OCI-LY3 (cell line): ENCODE data around the gene RASD1.

Experiments used
- H2AFZ ChIP-seq: fragments of 200-600, 300-600 bp; shearing (Covaris generic); 2 replicates; pipeline ENCODE4 v1.6.0; 2014; ENCODE audit warnings: antibody characterized with exemption, low read depth, low read length
- H3K27ac ChIP-seq: fragments of 200-600, 300-600 bp; sonication (generic); 2 replicates; pipeline ENCODE4 v1.5.1; 2014; ENCODE audit warnings: mild to moderate bottlenecking, low read length, moderate library complexity, mixed read lengths
- H3K27me3 ChIP-seq: fragments of 200-600, 300-600 bp; sonication (generic); 2 replicates; pipeline ENCODE4 v1.6.1; 2014; ENCODE audit warnings: low read depth, low read length, mixed read lengths
- H3K36me3 ChIP-seq: fragments of 200-600, 300-600 bp; sonication (generic); replicated peaks from 2 replicates; pipeline ENCODE3; 2014; ENCODE audit warnings: low read depth, low read length, mixed read lengths
- H3K4me1 ChIP-seq: fragments of 300-600, 200-600 bp; sonication (generic); 2 replicates; pipeline ENCODE4 v1.6.1; 2014; ENCODE audit warnings: low read length, mixed read lengths
- H3K4me2 ChIP-seq: fragments of 200-600, 300-600 bp; sonication (generic); 2 replicates; pipeline ENCODE4 v1.6.1; 2014; ENCODE audit warnings: low read length, mixed read lengths
- H3K4me3 ChIP-seq: fragments of 300-600, 200-600 bp; sonication (generic); 2 replicates; pipeline ENCODE4 v1.5.1; 2014; ENCODE audit warnings: antibody characterized with exemption, mild to moderate bottlenecking, low read length, moderate library complexity
- H3K79me2 ChIP-seq: fragments of 300-600, 200-600 bp; shearing (Covaris generic); 2 replicates; pipeline ENCODE4 v1.6.1; 2014; ENCODE audit warnings: mild to moderate bottlenecking, low read length, mixed read lengths
- H3K9ac ChIP-seq: fragments of 300-600, 200-600 bp; shearing (Covaris generic); 2 replicates; pipeline ENCODE4 v1.6.0; 2014; ENCODE audit warnings: mild to moderate bottlenecking, low read length, moderate library complexity
- H3K9me3 ChIP-seq: fragments of 200-600, 300-600 bp; shearing (Covaris generic); 2 replicates; pipeline ENCODE4 v1.6.1; 2014; ENCODE audit warnings: low read length, mixed read lengths; ENCODE audit not compliant: insufficient read depth
- H4K20me1 ChIP-seq: fragments of 200-600, 300-600 bp; sonication (generic); 2 replicates; pipeline ENCODE4 v1.6.1; 2016; ENCODE audit warnings: low read length, mixed read lengths; ENCODE audit not compliant: insufficient read depth
- EZH2phosphoT487 ChIP-seq: fragments of 200-600 bp; shearing (Covaris generic); IDR thresholded peaks from 2 replicates; pipeline ENCODE4 v1.6.1; 2018; ENCODE audit warnings: antibody characterized with exemption, mixed run types, low read depth
- TF ChIP-seq, protein P1 (sequence below): fragments of 200-600, 300-600 bp; sonication (generic); IDR thresholded peaks from 2 replicates; pipeline ENCODE4 v1.5.1; 2014; ENCODE audit warnings: antibody characterized with exemption, low read length, low read depth

The RASD1 gene

GRCh38 chr17:17525956-17526355, 29.8 kb upstream of the RASD1 start:
- Histone ChIP-seq H2AFZ (no peak overlapping the region), H3K79me2 (no peaks in the 10 kb centered on the region), H3K9me3 (no peaks in the 10 kb centered on the region), H3K4me1 (no peaks in the 10 kb centered on the region), H3K36me3 (no peaks in the 10 kb centered on the region), H3K27me3 (no peaks in the 10 kb centered on the region), H3K4me3 (no peak overlapping the region), H3K9ac (no peak overlapping the region), H4K20me1 (no peaks in the 10 kb centered on the region), H3K27ac (no peak overlapping the region), H3K4me2 (no peak overlapping the region)
- TF ChIP-seq EZH2phosphoT487 = no peak
- TF ChIP-seq, protein P1, sequence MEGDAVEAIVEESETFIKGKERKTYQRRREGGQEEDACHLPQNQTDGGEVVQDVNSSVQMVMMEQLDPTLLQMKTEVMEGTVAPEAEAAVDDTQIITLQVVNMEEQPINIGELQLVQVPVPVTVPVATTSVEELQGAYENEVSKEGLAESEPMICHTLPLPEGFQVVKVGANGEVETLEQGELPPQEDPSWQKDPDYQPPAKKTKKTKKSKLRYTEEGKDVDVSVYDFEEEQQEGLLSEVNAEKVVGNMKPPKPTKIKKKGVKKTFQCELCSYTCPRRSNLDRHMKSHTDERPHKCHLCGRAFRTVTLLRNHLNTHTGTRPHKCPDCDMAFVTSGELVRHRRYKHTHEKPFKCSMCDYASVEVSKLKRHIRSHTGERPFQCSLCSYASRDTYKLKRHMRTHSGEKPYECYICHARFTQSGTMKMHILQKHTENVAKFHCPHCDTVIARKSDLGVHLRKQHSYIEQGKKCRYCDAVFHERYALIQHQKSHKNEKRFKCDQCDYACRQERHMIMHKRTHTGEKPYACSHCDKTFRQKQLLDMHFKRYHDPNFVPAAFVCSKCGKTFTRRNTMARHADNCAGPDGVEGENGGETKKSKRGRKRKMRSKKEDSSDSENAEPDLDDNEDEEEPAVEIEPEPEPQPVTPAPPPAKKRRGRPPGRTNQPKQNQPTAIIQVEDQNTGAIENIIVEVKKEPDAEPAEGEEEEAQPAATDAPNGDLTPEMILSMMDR = no peak

DNA sequence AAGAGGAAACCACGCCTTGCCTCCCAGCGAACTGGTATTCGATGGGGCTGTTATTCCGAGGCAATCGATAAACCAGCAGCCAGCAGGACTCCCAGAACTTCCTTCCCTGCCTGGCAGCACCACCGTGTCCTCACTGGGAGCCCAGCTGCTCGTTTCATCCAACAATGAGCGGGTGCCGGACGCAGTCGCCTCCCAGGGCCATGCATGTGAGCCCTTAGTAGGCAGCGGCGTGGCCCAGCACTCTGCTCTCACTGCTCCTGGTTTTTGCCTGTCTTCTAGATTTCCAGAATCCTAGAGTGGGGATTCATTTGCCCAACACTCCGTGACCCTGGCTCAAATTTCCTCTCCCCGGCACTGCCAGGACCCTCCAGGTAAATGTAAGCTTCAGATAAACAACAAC, 29.1 kb upstream of the RASD1 start:
- Histone ChIP-seq H4K20me1 (no peaks in the 10 kb centered on the region), H2AFZ (no peak overlapping the region), H3K4me3 (no peak overlapping the region), H3K27me3 (no peaks in the 10 kb centered on the region), H3K9ac (no peak overlapping the region), H3K79me2 (no peaks in the 10 kb centered on the region), H3K27ac (no peak overlapping the region), H3K9me3 (no peaks in the 10 kb centered on the region), H3K4me1 (no peaks in the 10 kb centered on the region), H3K36me3 (no peaks in the 10 kb centered on the region), H3K4me2 (no peak overlapping the region)
- TF ChIP-seq, protein P1 = no peak
- TF ChIP-seq EZH2phosphoT487 = no peak

DNA sequence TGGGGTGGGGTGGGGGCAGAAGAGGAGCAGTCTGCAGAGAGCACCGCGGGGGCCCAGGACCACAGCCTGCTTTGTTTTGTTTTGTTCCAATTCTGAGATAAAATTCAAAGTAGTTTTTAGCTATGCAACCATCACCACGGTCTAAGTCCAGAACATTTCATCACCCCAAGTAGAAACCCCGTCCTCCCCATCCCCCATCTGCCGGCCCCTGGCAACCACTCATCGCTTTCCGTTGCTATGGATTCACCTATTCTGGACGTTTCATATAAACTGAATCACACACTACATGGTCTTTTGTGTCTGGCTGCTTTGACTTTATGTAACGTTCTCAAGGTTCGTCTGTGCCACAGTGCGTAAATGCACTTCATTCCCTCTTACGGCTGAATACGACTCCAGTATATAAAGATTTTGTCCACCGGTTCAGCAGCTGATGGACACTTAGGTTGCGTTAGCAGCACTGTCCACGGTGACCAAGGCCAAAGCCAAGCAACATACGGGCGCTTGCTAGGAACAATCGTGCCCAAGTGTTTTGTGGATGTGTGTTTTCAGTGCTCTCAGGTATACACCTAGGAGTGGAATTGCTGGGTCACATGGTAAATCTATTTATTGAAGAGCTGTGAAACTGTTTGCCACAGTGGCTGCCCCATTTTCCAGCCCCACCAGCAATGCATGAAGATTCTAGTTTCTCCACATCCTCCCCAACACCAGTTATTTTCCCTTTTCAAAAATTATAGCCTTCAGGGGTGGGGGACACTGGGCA, 27.7 kb upstream of the RASD1 start:
- H3K36me3 ChIP-seq = no peaks in the 10 kb centered on the region
- H3K27me3 ChIP-seq = no peaks in the 10 kb centered on the region
- no peaks in the 10 kb centered on the region for H3K4me1 ChIP-seq
- H3K4me3 ChIP-seq = no peak overlapping the region
- no peak overlapping the region for H2AFZ ChIP-seq
- no peaks in the 10 kb centered on the region for H3K9me3 ChIP-seq
- TF ChIP-seq, protein P1 = no peak
- TF ChIP-seq EZH2phosphoT487 = no peak
- H3K27ac ChIP-seq = no peak overlapping the region
- no peaks in the 10 kb centered on the region for H3K79me2 ChIP-seq
- no peak overlapping the region for H3K4me2 ChIP-seq
- no peak overlapping the region for H3K9ac ChIP-seq
- no peaks in the 10 kb centered on the region for H4K20me1 ChIP-seq

DNA sequence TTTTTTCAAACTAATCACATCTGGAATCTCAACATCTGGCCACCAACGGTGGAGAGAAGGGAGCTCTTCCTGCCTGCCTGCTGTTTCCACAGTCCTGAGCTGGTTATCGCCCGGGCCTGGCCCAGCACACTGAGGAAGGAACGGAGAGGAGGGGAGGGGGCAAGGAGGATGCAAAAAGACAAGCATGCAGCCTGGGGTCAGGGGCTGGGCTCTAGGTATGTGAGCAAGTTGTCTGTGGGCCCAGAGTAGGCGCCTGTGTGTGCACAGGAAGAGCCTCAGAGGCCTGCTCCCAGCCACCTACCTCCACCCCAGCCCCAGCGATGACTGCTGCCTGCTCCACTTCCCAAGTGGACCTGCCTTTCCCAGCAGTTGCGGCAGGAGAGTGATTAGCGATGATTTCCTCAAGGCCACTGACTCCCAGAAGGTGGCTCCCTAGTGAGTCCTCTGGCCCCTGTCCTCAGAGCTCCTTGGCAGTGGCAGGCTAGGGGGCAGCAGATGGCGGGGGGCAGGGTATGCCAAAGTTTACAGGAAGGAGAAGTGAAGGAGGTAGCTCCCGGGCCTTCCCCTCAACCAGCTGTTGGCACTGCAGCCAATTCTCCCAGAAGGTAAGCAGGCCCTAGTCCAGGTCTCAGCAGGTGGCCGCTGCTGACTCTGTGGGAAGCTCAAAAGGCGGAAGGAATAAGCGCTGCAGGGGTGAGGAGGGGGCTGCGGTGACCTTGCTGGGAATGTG, 27.0 kb upstream of the RASD1 start:
- Histone ChIP-seq H3K9ac (no peak overlapping the region), H3K4me3 (no peak overlapping the region), H4K20me1 (no peaks in the 10 kb centered on the region), H3K9me3 (no peaks in the 10 kb centered on the region), H3K4me1 (no peaks in the 10 kb centered on the region), H3K79me2 (no peaks in the 10 kb centered on the region), H3K27ac (no peak overlapping the region), H3K4me2 (no peak overlapping the region), H2AFZ (no peak overlapping the region), H3K36me3 (no peaks in the 10 kb centered on the region), H3K27me3 (no peaks in the 10 kb centered on the region)
- TF ChIP-seq, protein P1 = no peak
